ENCODE measurements around the gene OSBPL5.

Gene OSBPL5

DNA sequence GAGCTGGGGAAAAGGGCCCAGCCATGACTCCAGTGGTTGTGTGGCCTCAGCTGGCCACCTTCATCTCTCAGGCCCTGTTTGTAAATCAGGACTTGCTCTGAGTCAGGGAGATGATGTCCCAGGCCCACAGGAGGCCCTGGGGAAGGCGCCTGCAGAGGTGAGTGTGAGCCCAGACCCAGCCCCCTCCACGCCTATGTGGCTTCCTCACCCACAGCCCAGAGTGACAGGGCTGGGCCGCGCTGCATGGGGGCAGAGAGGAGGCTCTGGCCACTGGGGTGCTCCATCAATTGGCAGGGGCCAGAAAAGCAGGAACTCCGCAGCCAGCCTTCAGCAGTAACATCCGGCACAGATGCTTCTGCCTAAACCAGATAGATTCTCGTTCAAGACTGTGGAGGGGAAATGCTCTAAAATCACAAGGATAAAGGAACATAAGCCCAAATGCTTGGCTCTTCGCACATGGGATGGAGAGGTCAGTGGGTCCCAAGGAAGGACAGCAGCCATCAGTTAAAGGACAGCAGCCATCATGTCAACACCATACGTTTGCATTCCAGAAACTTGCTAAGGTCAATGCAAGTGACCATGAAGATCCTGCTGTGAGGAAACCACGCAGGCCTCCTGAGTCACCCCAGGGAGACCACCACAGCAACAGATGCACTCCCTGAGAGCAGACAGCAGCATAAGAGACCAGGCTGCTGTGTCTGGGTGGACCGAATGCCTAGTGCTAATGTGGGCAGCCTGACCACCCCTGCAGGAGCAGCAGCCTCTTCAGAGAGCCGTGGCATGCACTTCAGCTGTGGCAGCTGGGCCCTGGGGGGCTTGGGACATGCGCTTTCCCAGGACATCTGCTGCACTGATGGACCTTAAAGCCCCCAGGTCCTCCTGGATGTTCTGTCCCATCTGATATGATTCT lies 28.3 kb downstream of the OSBPL5 start:
- CTCF ChIA-PET: interaction anchor here (0.6 to 2.2 kb wide), 8 partner anchors 12 to 81 kb away, joined by 3 to 6 read pairs (median 4); no protein-coding TSS in a partner anchor
- DNase-seq: peak in 2 of 3 donors; percentile 59 to 61
- H3K9me3 ChIP-seq (ENCODE audit: control extremely low read depth in 1 of 5, control insufficient read depth in 4 of 5, insufficient read depth in 2 of 5, low read depth in 1 of 5, low read length in 4 of 5): no peaks in the 10 kb centered on the region
- WGBS (ENCODE audit: insufficient coverage): 84% methylated on average over 11 of the region's 13 CpGs
- no peaks in the 10 kb centered on the region for H3K27me3 ChIP-seq (replicated peaks in 2 of 5; ENCODE audit: control insufficient read depth in 4 of 5, insufficient read depth in 5 of 5, low read length in 4 of 5)
- no peak overlapping the region for H3K4me3 ChIP-seq (ENCODE audit: control insufficient read depth in 1 of 7, extremely low read depth in 1 of 7, insufficient read depth in 4 of 7, low read depth in 2 of 7, low read length in 6 of 7)
- no peaks in the 10 kb centered on the region for H3K36me3 ChIP-seq (ENCODE audit: control insufficient read depth in 4 of 4, insufficient read depth in 4 of 4, low read length in 3 of 4)
- peaks cover 0 to 63% (median 44%) of the 10 kb centered on the region in 4 experiments for H3K4me1 ChIP-seq (ENCODE audit: control extremely low read depth in 1 of 4, control insufficient read depth in 4 of 4, insufficient read depth in 4 of 4, low read length in 3 of 4)
- POLR2A ChIA-PET: no interaction called here
- H3K27ac ChIP-seq (ENCODE audit: insufficient read depth in 1 of 2, low read depth in 1 of 2, low read length in 2 of 2, poor library complexity in 1 of 2, severe bottlenecking in 2 of 2): no peak overlapping the region

DNA sequence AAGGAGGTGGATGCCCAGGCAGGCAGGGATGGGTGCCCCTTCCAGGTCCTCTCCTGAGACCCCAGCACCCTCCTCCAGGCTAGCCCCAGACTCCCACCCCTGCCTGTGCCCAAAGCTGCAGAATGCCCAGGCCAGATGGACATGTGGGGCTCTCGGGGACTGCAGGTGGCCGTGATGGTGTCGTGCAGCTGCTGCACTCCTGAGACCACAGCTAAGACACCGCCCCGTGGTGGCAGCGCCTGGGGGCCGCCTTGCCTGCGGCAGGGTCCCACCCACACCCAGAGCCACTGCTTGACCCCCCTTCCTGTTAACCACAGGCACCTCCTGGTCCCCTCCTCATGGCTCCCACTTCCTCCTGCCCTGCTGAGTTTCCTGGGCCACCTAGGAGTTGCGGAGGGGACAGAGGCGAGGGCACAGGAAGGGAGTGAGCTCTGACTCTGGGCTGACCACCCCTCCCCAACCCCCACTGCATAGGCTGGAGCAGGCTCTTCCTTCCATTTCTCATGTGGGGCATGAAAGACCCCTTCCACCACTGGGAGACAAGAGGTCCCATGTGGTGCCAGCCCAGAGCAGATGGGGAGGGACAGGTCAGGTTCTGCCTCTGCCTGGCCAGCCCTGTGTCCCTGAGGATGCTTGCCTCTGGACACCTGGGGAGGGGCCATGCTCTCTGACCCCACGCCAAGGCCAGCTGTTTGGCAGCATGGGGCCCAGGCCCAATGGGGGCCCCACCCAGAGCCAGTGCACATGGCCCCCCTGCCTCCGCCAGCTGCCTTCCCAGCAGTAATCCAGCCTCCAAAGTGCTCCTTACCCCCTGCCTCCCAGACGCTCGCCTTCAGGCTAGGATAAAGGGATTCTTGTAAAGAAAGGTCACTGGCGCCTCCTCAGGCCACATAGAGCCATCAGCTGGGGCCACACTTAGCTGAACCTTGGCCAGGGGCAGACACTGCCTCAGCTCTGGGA lies 29.3 kb downstream of the OSBPL5 start:
- CTCF ChIA-PET: interaction anchor here (0.8 to 2.2 kb wide), 7 partner anchors 11 to 71 kb away, joined by 3 to 6 read pairs (median 5); no protein-coding TSS in a partner anchor
- Histone ChIP-seq H3K36me3 (ENCODE audit: control insufficient read depth in 4 of 4, insufficient read depth in 4 of 4, low read length in 3 of 4) (no peaks in the 10 kb centered on the region), H3K9me3 (ENCODE audit: control extremely low read depth in 1 of 5, control insufficient read depth in 4 of 5, insufficient read depth in 2 of 5, low read depth in 1 of 5, low read length in 4 of 5) (no peaks in the 10 kb centered on the region), H3K27ac (ENCODE audit: insufficient read depth in 1 of 2, low read depth in 1 of 2, low read length in 2 of 2, poor library complexity in 1 of 2, severe bottlenecking in 2 of 2) (no peak overlapping the region), H3K4me3 (ENCODE audit: control insufficient read depth in 1 of 7, extremely low read depth in 1 of 7, insufficient read depth in 4 of 7, low read depth in 2 of 7, low read length in 6 of 7) (peak overlapping the region in 1 of 7 experiments; percentile 28), H3K27me3 (replicated peaks in 2 of 5; ENCODE audit: control insufficient read depth in 4 of 5, insufficient read depth in 5 of 5, low read length in 4 of 5) (no peaks in the 10 kb centered on the region), H3K4me1 (ENCODE audit: control extremely low read depth in 1 of 4, control insufficient read depth in 4 of 4, insufficient read depth in 4 of 4, low read length in 3 of 4) (peaks cover 0 to 63% (median 44%) of the 10 kb centered on the region in 4 experiments)
- POLR2A ChIA-PET: no interaction called here
- WGBS (ENCODE audit: insufficient coverage): 92% methylated on average over 4 of the region's 15 CpGs
- DNase-seq: peak in 2 of 3 donors; percentile 68 to 71

DNA sequence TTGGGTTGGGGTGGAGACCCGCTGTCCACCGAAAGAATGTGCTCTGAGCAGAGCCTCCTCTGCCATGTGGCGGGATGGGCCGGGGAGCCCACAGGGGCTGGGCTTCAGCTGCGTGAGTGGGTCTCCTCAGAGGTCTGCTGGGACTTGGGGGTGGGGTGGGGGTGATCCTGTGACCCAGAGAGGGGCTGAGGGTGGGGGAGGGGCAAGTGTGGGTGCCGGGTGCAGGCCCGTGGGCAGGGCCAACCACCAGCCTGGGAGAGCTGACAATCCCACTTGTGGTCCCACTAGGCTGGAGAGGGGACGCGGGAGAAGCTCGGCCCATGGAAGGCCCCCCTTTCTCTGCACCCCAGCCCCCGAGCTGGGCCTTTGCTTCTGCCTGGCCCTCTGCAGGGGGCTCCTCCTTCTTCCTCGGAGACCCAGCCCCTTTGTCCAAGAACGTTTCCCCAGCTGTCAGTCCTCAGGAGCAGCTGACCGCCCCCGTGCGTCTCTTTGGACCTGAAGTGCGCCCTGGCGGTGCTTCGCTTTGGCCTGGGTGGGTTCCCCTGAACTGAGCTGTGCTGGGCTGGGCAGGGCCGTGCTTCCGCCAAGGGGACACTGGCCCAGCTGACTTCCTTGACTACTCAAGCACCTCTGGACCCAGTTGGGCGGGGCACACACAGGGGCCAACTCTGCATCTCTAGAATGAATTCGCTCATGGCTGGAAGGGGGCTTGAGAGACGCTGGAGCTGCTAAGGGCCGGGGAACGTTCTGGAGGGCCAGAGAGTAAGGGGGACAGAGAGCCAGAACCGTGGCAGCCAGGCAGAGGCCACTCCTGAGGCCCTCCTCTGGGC lies 30.2 kb downstream of the OSBPL5 start:
- H3K4me3 ChIP-seq (ENCODE audit: control insufficient read depth in 1 of 7, extremely low read depth in 1 of 7, insufficient read depth in 4 of 7, low read depth in 2 of 7, low read length in 6 of 7): no peak overlapping the region
- ChIA-PET POLR2A (no interaction called here), CTCF (interaction anchor here (1.2 to 2.2 kb wide), 5 partner anchors 10 to 72 kb away, joined by 3 to 6 read pairs (median 5); no protein-coding TSS in a partner anchor)
- DNase-seq: no peak
- peaks cover 0 to 63% (median 43%) of the 10 kb centered on the region in 4 experiments for H3K4me1 ChIP-seq (ENCODE audit: control extremely low read depth in 1 of 4, control insufficient read depth in 4 of 4, insufficient read depth in 4 of 4, low read length in 3 of 4)
- no peaks in the 10 kb centered on the region for H3K9me3 ChIP-seq (ENCODE audit: control extremely low read depth in 1 of 5, control insufficient read depth in 4 of 5, insufficient read depth in 2 of 5, low read depth in 1 of 5, low read length in 4 of 5)
- 95% methylated on average over 26 of the region's 27 CpGs for WGBS (ENCODE audit: insufficient coverage)
- no peaks in the 10 kb centered on the region for H3K27me3 ChIP-seq (replicated peaks in 2 of 5; ENCODE audit: control insufficient read depth in 4 of 5, insufficient read depth in 5 of 5, low read length in 4 of 5)
- no peaks in the 10 kb centered on the region for H3K36me3 ChIP-seq (ENCODE audit: control insufficient read depth in 4 of 4, insufficient read depth in 4 of 4, low read length in 3 of 4)
- no peak overlapping the region for H3K27ac ChIP-seq (ENCODE audit: insufficient read depth in 1 of 2, low read depth in 1 of 2, low read length in 2 of 2, poor library complexity in 1 of 2, severe bottlenecking in 2 of 2)

DNA sequence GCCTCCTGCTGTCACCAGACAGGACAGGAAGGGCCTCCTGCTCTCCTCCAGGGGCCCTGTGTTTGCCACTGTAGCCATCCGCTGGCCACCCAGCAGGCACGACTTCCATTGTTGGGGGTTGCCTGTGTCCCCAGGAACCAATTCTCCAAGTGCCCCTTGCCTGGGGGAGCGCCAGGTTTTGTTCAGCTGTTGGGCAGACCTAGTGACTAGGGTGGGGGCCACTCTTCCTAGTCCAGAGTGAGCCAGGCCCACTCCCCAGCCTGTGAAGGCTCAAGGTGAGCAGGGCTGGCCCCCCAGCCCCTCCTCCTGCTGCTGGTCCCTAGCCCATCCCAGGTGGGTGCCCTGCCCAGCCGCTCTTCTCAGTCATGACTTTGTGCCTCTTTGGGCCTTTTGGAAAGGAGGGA lies 30.9 kb downstream of the OSBPL5 start:
- WGBS (ENCODE audit: insufficient coverage): 100% methylated on average over 4 of the region's 4 CpGs
- CTCF ChIA-PET: interaction anchor here (2.2 kb wide), 1 partner anchor 9 kb away, joined by 6 read pairs; no protein-coding TSS in a partner anchor
- POLR2A ChIA-PET: no interaction called here

DNA sequence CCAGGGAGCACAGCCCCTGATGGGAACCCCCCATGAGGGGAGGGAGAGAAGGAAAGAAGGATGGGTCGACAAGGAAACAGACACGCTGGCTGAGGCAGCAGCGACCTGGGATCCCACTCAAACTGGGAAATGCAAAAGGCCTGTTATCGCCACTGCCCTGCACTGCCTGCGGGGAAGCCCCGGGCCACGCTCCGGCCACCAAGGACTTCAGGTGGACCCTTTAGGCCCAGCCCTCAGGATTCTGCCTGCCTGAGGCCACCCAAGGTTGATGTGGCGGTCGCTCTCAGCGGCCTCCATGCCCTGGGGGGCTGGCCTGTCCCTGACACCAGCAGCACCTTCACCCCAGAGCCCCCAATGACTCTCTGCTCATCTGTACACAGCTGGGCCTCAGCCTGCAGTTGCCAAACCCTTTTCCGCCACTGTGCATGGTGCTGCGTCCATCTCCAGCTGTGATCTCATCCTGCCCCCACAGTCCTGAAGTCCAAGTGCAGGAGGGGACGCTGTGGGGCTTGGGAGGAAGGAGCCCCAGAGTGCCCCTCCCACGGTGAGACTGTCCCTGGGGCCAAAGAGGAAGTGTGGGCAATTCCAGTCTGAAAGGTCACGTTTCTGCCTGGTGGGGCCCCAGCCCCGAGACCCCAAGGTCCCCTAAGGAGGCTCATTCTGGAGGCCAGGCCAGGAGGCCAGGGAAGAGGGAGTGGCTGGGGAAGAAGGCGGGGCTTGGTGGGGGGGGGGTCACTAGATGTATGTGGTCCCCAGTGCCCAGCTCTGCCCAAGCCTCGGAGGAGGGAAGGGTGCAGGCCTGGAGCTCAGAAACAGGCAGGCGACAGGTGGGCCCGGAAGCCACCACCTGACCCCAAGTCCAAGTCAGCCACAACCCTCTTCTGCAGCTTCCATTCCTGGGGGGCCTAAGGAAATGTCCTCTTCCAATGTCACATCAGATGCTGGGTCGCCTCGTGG lies 31.6 kb downstream of the OSBPL5 start:
- no peaks in the 10 kb centered on the region for H3K36me3 ChIP-seq (ENCODE audit: control insufficient read depth in 4 of 4, insufficient read depth in 4 of 4, low read length in 3 of 4)
- ChIA-PET CTCF (no interaction called here), POLR2A (no interaction called here)
- H3K27me3 ChIP-seq (replicated peaks in 2 of 5; ENCODE audit: control insufficient read depth in 4 of 5, insufficient read depth in 5 of 5, low read length in 4 of 5): no peaks in the 10 kb centered on the region
- no peak for DNase-seq
- no peaks in the 10 kb centered on the region for H3K9me3 ChIP-seq (ENCODE audit: control extremely low read depth in 1 of 5, control insufficient read depth in 4 of 5, insufficient read depth in 2 of 5, low read depth in 1 of 5, low read length in 4 of 5)
- H3K27ac ChIP-seq (ENCODE audit: insufficient read depth in 1 of 2, low read depth in 1 of 2, low read length in 2 of 2, poor library complexity in 1 of 2, severe bottlenecking in 2 of 2): no peak overlapping the region
- WGBS (ENCODE audit: insufficient coverage): 95% methylated on average over 20 of the region's 23 CpGs
- H3K4me3 ChIP-seq (ENCODE audit: control insufficient read depth in 1 of 7, extremely low read depth in 1 of 7, insufficient read depth in 4 of 7, low read depth in 2 of 7, low read length in 6 of 7): no peak overlapping the region
- peaks cover 0 to 51% (median 35%) of the 10 kb centered on the region in 4 experiments for H3K4me1 ChIP-seq (ENCODE audit: control extremely low read depth in 1 of 4, control insufficient read depth in 4 of 4, insufficient read depth in 4 of 4, low read length in 3 of 4)

More for the DNA sequence above, 30.9 kb downstream of the OSBPL5 start:
- Histone ChIP-seq H3K4me1 (ENCODE audit: control extremely low read depth in 1 of 4, control insufficient read depth in 4 of 4, insufficient read depth in 4 of 4, low read length in 3 of 4) (peaks cover 0 to 57% (median 41%) of the 10 kb centered on the region in 4 experiments), H3K27me3 (replicated peaks in 2 of 5; ENCODE audit: control insufficient read depth in 4 of 5, insufficient read depth in 5 of 5, low read length in 4 of 5) (no peaks in the 10 kb centered on the region), H3K36me3 (ENCODE audit: control insufficient read depth in 4 of 4, insufficient read depth in 4 of 4, low read length in 3 of 4) (no peaks in the 10 kb centered on the region), H3K9me3 (ENCODE audit: control extremely low read depth in 1 of 5, control insufficient read depth in 4 of 5, insufficient read depth in 2 of 5, low read depth in 1 of 5, low read length in 4 of 5) (no peaks in the 10 kb centered on the region), H3K27ac (ENCODE audit: insufficient read depth in 1 of 2, low read depth in 1 of 2, low read length in 2 of 2, poor library complexity in 1 of 2, severe bottlenecking in 2 of 2) (no peak overlapping the region), H3K4me3 (ENCODE audit: control insufficient read depth in 1 of 7, extremely low read depth in 1 of 7, insufficient read depth in 4 of 7, low read depth in 2 of 7, low read length in 6 of 7) (no peak overlapping the region)
- no peak for DNase-seq

DNA sequence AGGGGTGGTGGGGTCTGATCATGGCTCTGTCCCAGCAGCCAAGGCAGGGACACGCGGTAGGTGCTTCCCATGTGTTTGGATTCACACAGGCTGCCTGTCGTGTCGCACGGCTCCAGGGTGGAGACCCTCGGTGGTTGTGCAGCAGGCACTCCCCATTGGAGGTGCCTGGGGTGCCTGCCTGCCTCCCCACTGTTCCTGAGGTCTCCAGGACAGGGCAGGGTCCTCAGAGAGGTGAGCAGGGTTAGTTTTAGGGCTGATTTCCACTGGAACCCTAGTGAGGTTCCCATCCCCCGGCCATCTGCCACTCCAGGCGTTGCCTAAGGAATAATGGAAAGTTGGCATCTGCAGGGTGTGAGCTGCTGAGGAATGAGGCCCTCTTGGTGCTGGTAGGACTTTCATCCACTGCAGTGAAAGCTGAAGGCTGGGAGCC lies 32.3 kb downstream of the OSBPL5 start:
- 99% methylated on average over 8 of the region's 8 CpGs for WGBS (ENCODE audit: insufficient coverage)
- no peaks in the 10 kb centered on the region for H3K27me3 ChIP-seq (replicated peaks in 2 of 5; ENCODE audit: control insufficient read depth in 4 of 5, insufficient read depth in 5 of 5, low read length in 4 of 5)
- no peak for DNase-seq
- peaks cover 0 to 44% (median 28%) of the 10 kb centered on the region in 4 experiments for H3K4me1 ChIP-seq (ENCODE audit: control extremely low read depth in 1 of 4, control insufficient read depth in 4 of 4, insufficient read depth in 4 of 4, low read length in 3 of 4)
- no peak overlapping the region for H3K27ac ChIP-seq (ENCODE audit: insufficient read depth in 1 of 2, low read depth in 1 of 2, low read length in 2 of 2, poor library complexity in 1 of 2, severe bottlenecking in 2 of 2)
- no peak overlapping the region for H3K4me3 ChIP-seq (ENCODE audit: control insufficient read depth in 1 of 7, extremely low read depth in 1 of 7, insufficient read depth in 4 of 7, low read depth in 2 of 7, low read length in 6 of 7)
- H3K36me3 ChIP-seq (ENCODE audit: control insufficient read depth in 4 of 4, insufficient read depth in 4 of 4, low read length in 3 of 4): no peaks in the 10 kb centered on the region
- POLR2A ChIA-PET: no interaction called here
- CTCF ChIA-PET: no interaction called here
- no peaks in the 10 kb centered on the region for H3K9me3 ChIP-seq (ENCODE audit: control extremely low read depth in 1 of 5, control insufficient read depth in 4 of 5, insufficient read depth in 2 of 5, low read depth in 1 of 5, low read length in 4 of 5)

Measured in common myeloid progenitor, CD34-positive (primary cell).